PC-9 (cell line): ENCODE results near the gene PCMT1.
"Not testable (repeated sequence)": the region's sequence is repeated elsewhere in the genome, so short reads cannot be mapped to it uniquely, and the experiment has no call there.

Experiments
- CTCF ChIP-seq: fragments of 200-600 bp; sonication (generic); conservative IDR thresholded peaks from 2 replicates; pipeline ENCODE4 v1.6.1; 2017; ENCODE audit warnings: mixed run types, antibody characterized with exemption, mild to moderate bottlenecking, moderate library complexity
- EZH2 ChIP-seq: fragments of 200-600 bp; sonication (generic); IDR thresholded peaks from 2 replicates; pipeline ENCODE4 v1.8.0; 2017; ENCODE audit warnings: antibody characterized with exemption, low read depth

GRCh38 chr6:149749082-149749593 lies 403 bp upstream of the PCMT1 start:
- not testable (repeated sequence) for TF ChIP-seq CTCF, EZH2
